ENCODE results near the gene ROBO1. TPM values are rescaled to one million over a fixed set of nuclear protein-coding genes. Genes with fewer than 3 reads are reported as not detected.

ROBO1 gene
- total RNA-seq, 2 experiments from 2014 or later, result 0.12 to 0.20 TPM

GRCh38 chr3:79011821-79012529 is 755.8 kb downstream of the ROBO1 start:
- intact Hi-C loops (cut with micrococcal nuclease), result no loop called here
- no peaks in the 10 kb centered on the region for H3K36me3 Mint-ChIP-seq (ENCODE audit: low read depth)
- CTCF ChIA-PET, result no interaction called here
- H3K27me3 Mint-ChIP-seq (ENCODE audit: low read depth), result peaks cover 2% of the 10 kb centered on the region
- no peak for DNase-seq
- H3K9me3 Mint-ChIP-seq, result peaks cover 2% of the 10 kb centered on the region
- no peak overlapping the region for H3K27ac Mint-ChIP-seq
- H3K4me1 Mint-ChIP-seq (ENCODE audit: low read depth), result no peaks in the 10 kb centered on the region
- H3K4me3 Mint-ChIP-seq, result no peak overlapping the region

GRCh38 chr3:79009861-79010260 is 757.9 kb downstream of the ROBO1 start:
- no peaks in the 10 kb centered on the region for H3K27me3 Mint-ChIP-seq (ENCODE audit: low read depth)
- H3K4me1 Mint-ChIP-seq (ENCODE audit: low read depth), result no peaks in the 10 kb centered on the region
- CTCF ChIA-PET, result no interaction called here
- H3K27ac Mint-ChIP-seq, result no peak overlapping the region
- intact Hi-C loops (cut with micrococcal nuclease), result no loop called here
- no peak for DNase-seq
- H3K4me3 Mint-ChIP-seq, result no peak overlapping the region
- peaks cover 2% of the 10 kb centered on the region for H3K9me3 Mint-ChIP-seq
- no peaks in the 10 kb centered on the region for H3K36me3 Mint-ChIP-seq (ENCODE audit: low read depth)

GRCh38 chr3:79006077-79006476 is 761.7 kb downstream of the ROBO1 start:
- intact Hi-C loops (cut with micrococcal nuclease), result no loop called here
- H3K27me3 Mint-ChIP-seq (ENCODE audit: low read depth), result no peaks in the 10 kb centered on the region
- DNase-seq, result no peak
- no peaks in the 10 kb centered on the region for H3K4me1 Mint-ChIP-seq (ENCODE audit: low read depth)
- CTCF ChIA-PET, result no interaction called here
- H3K9me3 Mint-ChIP-seq, result peaks cover 2% of the 10 kb centered on the region
- H3K4me3 Mint-ChIP-seq, result no peak overlapping the region
- H3K36me3 Mint-ChIP-seq (ENCODE audit: low read depth), result no peaks in the 10 kb centered on the region
- no peak overlapping the region for H3K27ac Mint-ChIP-seq

DNA sequence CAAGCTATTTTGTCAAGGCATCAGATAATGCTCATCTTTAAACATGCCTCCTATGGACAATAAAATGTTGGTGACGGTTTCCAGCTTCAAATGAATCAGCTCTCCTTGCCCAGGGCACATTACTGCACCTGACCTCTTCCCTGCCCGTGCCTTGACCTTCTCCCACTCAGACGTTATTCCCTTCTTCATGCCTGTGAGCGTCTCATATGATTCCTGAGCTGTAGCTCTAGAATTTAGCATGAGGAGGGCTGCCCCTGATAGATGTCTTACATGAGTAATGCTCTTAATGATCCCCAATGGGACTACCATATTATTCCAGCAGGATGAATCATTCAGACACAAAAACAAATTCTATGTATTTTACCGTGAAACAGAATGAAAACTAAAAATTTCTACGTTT is 762.7 kb downstream of the ROBO1 start:
- no peak for DNase-seq
- CTCF ChIA-PET, result no interaction called here
- Mint-ChIP-seq H3K27ac (no peak overlapping the region), H3K9me3 (peaks cover 2% of the 10 kb centered on the region), H3K36me3 (ENCODE audit: low read depth) (no peaks in the 10 kb centered on the region), H3K4me3 (no peak overlapping the region), H3K4me1 (ENCODE audit: low read depth) (no peaks in the 10 kb centered on the region), H3K27me3 (ENCODE audit: low read depth) (no peaks in the 10 kb centered on the region)
- intact Hi-C loops (cut with micrococcal nuclease), result no loop called here

DNA sequence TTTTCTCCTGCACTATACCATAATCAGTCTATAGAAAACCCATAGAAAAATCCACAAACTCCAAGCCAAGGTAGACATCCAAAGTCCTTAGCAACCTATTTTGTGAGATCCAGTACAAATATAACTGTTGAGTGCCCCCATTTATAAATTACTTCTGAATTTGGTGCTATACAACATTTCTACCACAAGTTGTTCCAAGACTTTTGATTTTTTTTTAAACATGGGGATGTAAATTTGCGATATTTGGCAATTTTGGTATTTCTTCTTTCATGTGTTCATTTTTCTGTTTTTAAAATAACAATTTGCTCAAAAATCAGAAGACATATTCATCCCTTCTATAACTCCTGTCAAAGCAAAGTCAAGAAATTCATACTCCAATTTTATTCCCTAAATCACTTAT is 763.8 kb downstream of the ROBO1 start:
- CTCF ChIA-PET, result no interaction called here
- Mint-ChIP-seq H3K27ac (no peak overlapping the region), H3K36me3 (ENCODE audit: low read depth) (no peaks in the 10 kb centered on the region), H3K9me3 (peaks cover 2% of the 10 kb centered on the region), H3K4me1 (ENCODE audit: low read depth) (no peaks in the 10 kb centered on the region), H3K27me3 (ENCODE audit: low read depth) (no peaks in the 10 kb centered on the region), H3K4me3 (no peak overlapping the region)
- DNase-seq, result no peak
- intact Hi-C loops (cut with micrococcal nuclease), result no loop called here

- Mint-ChIP-seq H3K4me1 (ENCODE audit: low read depth) (no peaks in the 10 kb centered on the region), H3K27ac (no peak overlapping the region), H3K9me3 (peaks cover 4% of the 10 kb centered on the region), H3K4me3 (no peak overlapping the region), H3K36me3 (ENCODE audit: low read depth) (no peaks in the 10 kb centered on the region), H3K27me3 (ENCODE audit: low read depth) (no peaks in the 10 kb centered on the region)
- no peak for DNase-seq
- CTCF ChIA-PET, result no interaction called here
- intact Hi-C loops (cut with micrococcal nuclease), result no loop called here
These were observed 765.1 kb downstream of the ROBO1 start for GRCh38 chr3:79002465-79003372.

DNA sequence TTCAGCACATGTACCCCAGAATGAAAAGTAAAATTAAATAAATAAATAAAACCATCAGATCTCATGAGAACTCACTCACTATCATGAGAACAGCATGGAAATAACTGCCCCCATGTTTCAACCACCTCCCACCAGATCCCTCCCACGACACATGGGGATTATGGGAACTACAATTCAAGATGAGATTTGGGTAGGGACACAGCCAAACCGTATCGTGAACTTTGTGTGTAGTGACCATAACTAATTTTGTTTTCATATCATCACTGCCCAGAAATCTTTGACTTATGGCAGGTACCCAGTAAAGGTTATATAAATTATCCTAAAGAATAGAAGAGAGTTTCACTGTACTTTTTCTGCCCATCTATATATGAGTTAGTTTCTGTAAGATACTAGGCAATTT is 766.5 kb downstream of the ROBO1 start:
- Mint-ChIP-seq H3K36me3 (ENCODE audit: low read depth) (no peaks in the 10 kb centered on the region), H3K9me3 (peaks cover 8% of the 10 kb centered on the region), H3K4me1 (ENCODE audit: low read depth) (no peaks in the 10 kb centered on the region), H3K27ac (no peak overlapping the region), H3K4me3 (no peak overlapping the region), H3K27me3 (ENCODE audit: low read depth) (no peaks in the 10 kb centered on the region)
- intact Hi-C loops (cut with micrococcal nuclease), result no loop called here
- DNase-seq, result no peak
- CTCF ChIA-PET, result no interaction called here

GRCh38 chr3:78999139-78999538 is 768.7 kb downstream of the ROBO1 start:
- H3K4me1 Mint-ChIP-seq (ENCODE audit: low read depth), result no peaks in the 10 kb centered on the region
- CTCF ChIA-PET, result no interaction called here

GRCh38 chr3:78995087-78995486 is 772.7 kb downstream of the ROBO1 start:
- Mint-ChIP-seq H3K4me3 (no peak overlapping the region), H3K9me3 (peaks cover 18% of the 10 kb centered on the region), H3K27me3 (ENCODE audit: low read depth) (no peaks in the 10 kb centered on the region), H3K36me3 (ENCODE audit: low read depth) (no peaks in the 10 kb centered on the region), H3K27ac (no peak overlapping the region), H3K4me1 (ENCODE audit: low read depth) (no peaks in the 10 kb centered on the region)
- intact Hi-C loops (cut with micrococcal nuclease), result no loop called here
- no peak for DNase-seq
- CTCF ChIA-PET, result no interaction called here

More at GRCh38 chr3:78999139-78999538, 768.7 kb downstream of the ROBO1 start:
- intact Hi-C loops (cut with micrococcal nuclease), result no loop called here
- Mint-ChIP-seq H3K27ac (no peak overlapping the region), H3K9me3 (peaks cover 10% of the 10 kb centered on the region), H3K27me3 (ENCODE audit: low read depth) (no peaks in the 10 kb centered on the region), H3K4me3 (no peak overlapping the region), H3K36me3 (ENCODE audit: low read depth) (no peaks in the 10 kb centered on the region)
- DNase-seq, result no peak

DNA sequence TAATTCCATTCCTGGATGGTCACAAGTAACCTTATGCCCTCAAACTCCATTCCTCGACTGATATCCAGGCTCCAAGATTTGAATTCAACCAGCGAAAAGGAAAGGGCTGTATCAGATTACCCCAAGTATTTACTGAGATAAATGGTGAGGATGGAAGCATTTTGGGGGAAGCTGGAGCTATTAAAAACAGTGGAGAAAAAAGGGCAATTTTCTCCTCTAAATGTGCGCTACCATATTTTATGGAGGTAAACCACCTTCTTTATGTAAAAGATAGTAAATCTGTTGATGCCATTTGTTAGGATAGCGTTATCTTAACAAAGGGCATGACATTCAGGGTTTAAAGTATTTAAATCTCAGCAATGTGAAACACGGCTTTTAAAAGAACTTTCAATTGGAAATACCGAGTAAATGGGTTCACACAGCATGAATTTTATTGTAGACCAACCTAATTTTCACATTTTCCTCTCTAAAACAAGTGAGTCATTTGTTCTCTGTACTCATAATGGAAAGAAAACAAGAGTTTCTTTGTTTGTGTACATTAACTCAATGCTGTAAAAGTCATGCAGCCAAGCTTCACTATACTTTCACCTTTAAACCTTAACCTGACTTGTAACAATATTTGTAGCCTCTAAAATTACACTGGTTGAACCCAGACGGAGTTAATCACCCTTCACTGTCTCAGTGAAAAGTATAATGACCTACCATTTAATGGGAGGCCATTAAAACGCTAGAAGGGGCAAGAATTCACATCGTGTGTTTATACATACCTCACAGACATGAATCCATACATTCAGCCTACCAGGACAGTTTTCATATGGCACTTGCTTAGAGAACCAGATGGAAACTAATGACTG is 773.4 kb downstream of the ROBO1 start:
- H3K27ac Mint-ChIP-seq, result no peak overlapping the region
- no peaks in the 10 kb centered on the region for H3K36me3 Mint-ChIP-seq (ENCODE audit: low read depth)
- peaks cover 18% of the 10 kb centered on the region for H3K9me3 Mint-ChIP-seq
- no peaks in the 10 kb centered on the region for H3K27me3 Mint-ChIP-seq (ENCODE audit: low read depth)
- no peak for DNase-seq
- no peaks in the 10 kb centered on the region for H3K4me1 Mint-ChIP-seq (ENCODE audit: low read depth)
- no peak overlapping the region for H3K4me3 Mint-ChIP-seq
- CTCF ChIA-PET, result no interaction called here
- intact Hi-C loops (cut with micrococcal nuclease), result no loop called here

GRCh38 chr3:78993375-78993774 is 774.4 kb downstream of the ROBO1 start:
- no peaks in the 10 kb centered on the region for H3K4me1 Mint-ChIP-seq (ENCODE audit: low read depth)
- no peaks in the 10 kb centered on the region for H3K36me3 Mint-ChIP-seq (ENCODE audit: low read depth)
- CTCF ChIA-PET, result interaction anchor here (0.5 kb wide), 1 partner anchor 164 kb away, joined by 3 read pairs; no protein-coding TSS in a partner anchor
- intact Hi-C loops (cut with micrococcal nuclease), result no loop called here
- no peak for DNase-seq
- H3K27me3 Mint-ChIP-seq (ENCODE audit: low read depth), result no peaks in the 10 kb centered on the region
- no peak overlapping the region for H3K4me3 Mint-ChIP-seq
- no peak overlapping the region for H3K27ac Mint-ChIP-seq
- peaks cover 14% of the 10 kb centered on the region for H3K9me3 Mint-ChIP-seq

GRCh38 chr3:78992830-78993229 is 775.0 kb downstream of the ROBO1 start:
- Mint-ChIP-seq H3K27ac (no peak overlapping the region), H3K27me3 (ENCODE audit: low read depth) (no peaks in the 10 kb centered on the region), H3K36me3 (ENCODE audit: low read depth) (no peaks in the 10 kb centered on the region), H3K4me1 (ENCODE audit: low read depth) (no peaks in the 10 kb centered on the region), H3K9me3 (peaks cover 14% of the 10 kb centered on the region), H3K4me3 (no peak overlapping the region)
- intact Hi-C loops (cut with micrococcal nuclease), result no loop called here
- CTCF ChIA-PET, result no interaction called here
- DNase-seq, result no peak

All from activated naive CD4-positive, alpha-beta T cell treated with anti-CD3 and anti-CD28 coated beads for 36 hours (primary cell).